ENCODE results near the gene ANKRD12. TPM values are rescaled to one million over a fixed set of nuclear protein-coding genes. Genes with fewer than 3 reads are reported as not detected.
A peak's percentile ranks its signal among the peaks of the same experiment; 100 is the strongest.

The ANKRD12 gene
- polyA plus RNA-seq, 1 experiment, result 10.4 TPM

DNA sequence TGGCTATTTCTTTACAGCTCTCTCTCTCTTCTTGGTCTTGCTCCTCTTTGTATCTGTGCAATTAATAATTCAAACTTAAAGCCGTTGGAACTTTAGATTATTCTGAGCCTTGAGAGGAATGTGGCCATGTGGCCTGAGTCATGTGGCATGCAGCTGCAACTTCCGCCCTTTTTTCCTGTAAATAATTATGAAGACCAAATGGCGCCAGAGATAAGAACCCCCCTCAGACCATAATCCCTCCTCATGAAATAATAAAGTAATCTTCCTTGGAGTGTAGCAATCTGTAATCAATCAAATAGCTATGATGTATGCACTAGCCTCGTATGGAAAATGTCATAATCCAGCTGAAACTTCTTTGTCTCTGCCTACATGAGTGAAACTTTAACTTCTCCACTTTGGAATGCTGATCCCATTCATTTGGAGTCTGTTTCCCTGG, 184.5 kb downstream of the ANKRD12 start:
- peak overlapping the region; percentile 86 for H3K27ac ChIP-seq (ENCODE audit: low read depth, low read length)
- peaks cover 7% of the 10 kb centered on the region for H3K9me3 ChIP-seq (ENCODE audit: control insufficient read depth, insufficient read depth, low read length)
- ChIA-PET POLR2A (interaction anchor here (0.6 to 1.8 kb wide), 6 partner anchors 13 to 1419 kb away, joined by 3 to 14 read pairs (median 4); partner anchors contain the start of genes ANKRD12 and TWSG1), CTCF (interaction anchor here (0.6 kb wide), 1 partner anchor 13 kb away, joined by 3 read pairs; the partner anchor contains the start of gene TWSG1)
- no peak overlapping the region for H3K4me3 ChIP-seq (ENCODE audit: low read depth, low read length)
- peak; percentile 78 for DNase-seq (ENCODE audit: low read depth, low spot score)
- H3K27me3 ChIP-seq (ENCODE audit: control insufficient read depth, insufficient read depth, low read length), result no peaks in the 10 kb centered on the region
- TF ChIP-seq CTCF (IDR thresholded peaks at IDR 0.05; ENCODE audit: low read depth, low read length), result no peak

GRCh38 chr18:9321736-9322135, 185.2 kb downstream of the ANKRD12 start:
- DNase-seq (ENCODE audit: low read depth, low spot score), result no peak
- ChIA-PET POLR2A (interaction anchor here (0.6 to 1.8 kb wide), 4 partner anchors 13 to 1419 kb away, joined by 4 to 14 read pairs (median 5); partner anchors contain the start of genes ANKRD12 and TWSG1), CTCF (no interaction called here)

GRCh38 chr18:9322744-9323143, 186.2 kb downstream of the ANKRD12 start:
- ChIA-PET POLR2A (interaction anchor here (1.2 kb wide), 1 partner anchor 11 kb away, joined by 3 read pairs; no protein-coding TSS in a partner anchor), CTCF (interaction anchor here (1.1 kb wide), 1 partner anchor 11 kb away, joined by 5 read pairs; the partner anchor contains the start of gene TWSG1)

More at GRCh38 chr18:9321736-9322135, 185.2 kb downstream of the ANKRD12 start:
- no peak overlapping the region for H3K4me3 ChIP-seq (ENCODE audit: low read depth, low read length)
- no peaks in the 10 kb centered on the region for H3K27me3 ChIP-seq (ENCODE audit: control insufficient read depth, insufficient read depth, low read length)
- H3K27ac ChIP-seq (ENCODE audit: low read depth, low read length), result peak overlapping the region; percentile 86
- TF ChIP-seq CTCF (IDR thresholded peaks at IDR 0.05; ENCODE audit: low read depth, low read length), result no peak
- peaks cover 7% of the 10 kb centered on the region for H3K9me3 ChIP-seq (ENCODE audit: control insufficient read depth, insufficient read depth, low read length)

GRCh38 chr18:9323750-9324445, 187.3 kb downstream of the ANKRD12 start:
- DNase-seq (ENCODE audit: low read depth, low spot score), result peak; percentile 69
- Histone ChIP-seq H3K27me3 (ENCODE audit: control insufficient read depth, insufficient read depth, low read length) (no peaks in the 10 kb centered on the region), H3K27ac (ENCODE audit: low read depth, low read length) (peak overlapping the region; percentile 84), H3K4me3 (ENCODE audit: low read depth, low read length) (no peak overlapping the region), H3K9me3 (ENCODE audit: control insufficient read depth, insufficient read depth, low read length) (peaks cover 13% of the 10 kb centered on the region)
- POLR2A ChIA-PET, result interaction anchor here (1.2 kb wide), 1 partner anchor 10 kb away, joined by 3 read pairs; no protein-coding TSS in a partner anchor
- CTCF ChIA-PET, result interaction anchor here (1.1 to 1.6 kb wide), 2 partner anchors 10 to 193 kb away, joined by 4 to 5 read pairs; partner anchors contain the start of gene TWSG1
- TF ChIP-seq CTCF (IDR thresholded peaks at IDR 0.05; ENCODE audit: low read depth, low read length), result no peak

More at GRCh38 chr18:9322744-9323143, 186.2 kb downstream of the ANKRD12 start:
- TF ChIP-seq CTCF (IDR thresholded peaks at IDR 0.05; ENCODE audit: low read depth, low read length), result no peak
- no peak overlapping the region for H3K27ac ChIP-seq (ENCODE audit: low read depth, low read length)
- DNase-seq (ENCODE audit: low read depth, low spot score), result no peak
- H3K9me3 ChIP-seq (ENCODE audit: control insufficient read depth, insufficient read depth, low read length), result peaks cover 7% of the 10 kb centered on the region
- no peaks in the 10 kb centered on the region for H3K27me3 ChIP-seq (ENCODE audit: control insufficient read depth, insufficient read depth, low read length)
- H3K4me3 ChIP-seq (ENCODE audit: low read depth, low read length), result no peak overlapping the region

DNA sequence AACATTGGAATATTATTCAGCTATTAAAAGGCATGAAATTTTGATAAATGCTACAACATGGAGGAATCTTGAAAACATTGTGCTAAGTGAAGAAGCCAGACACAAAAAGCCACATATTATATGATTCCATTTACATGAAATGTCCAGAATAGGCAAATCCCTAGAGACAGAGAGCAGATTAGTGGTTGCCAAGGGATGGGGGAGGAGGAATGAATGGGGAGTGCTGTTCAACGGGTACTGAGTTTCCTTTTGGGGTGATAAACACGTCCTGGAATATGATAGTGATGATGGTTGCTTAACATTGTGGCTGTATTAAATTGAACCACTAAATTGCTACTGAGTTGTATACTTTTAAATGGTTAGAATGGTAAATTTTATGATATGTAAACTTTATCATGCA, 189.1 kb downstream of the ANKRD12 start:
- ChIA-PET CTCF (interaction anchor here (1.6 kb wide), 1 partner anchor 191 kb away, joined by 4 read pairs; no protein-coding TSS in a partner anchor), POLR2A (no interaction called here)
- H3K4me3 ChIP-seq (ENCODE audit: low read depth, low read length), result no peak overlapping the region
- no peak overlapping the region for H3K27ac ChIP-seq (ENCODE audit: low read depth, low read length)
- DNase-seq (ENCODE audit: low read depth, low spot score), result no peak
- no peaks in the 10 kb centered on the region for H3K27me3 ChIP-seq (ENCODE audit: control insufficient read depth, insufficient read depth, low read length)
- no peak for TF ChIP-seq CTCF (IDR thresholded peaks at IDR 0.05; ENCODE audit: low read depth, low read length)
- peaks cover 7% of the 10 kb centered on the region; the same call in 1 of the 2 replicates for H3K9me3 ChIP-seq (ENCODE audit: control insufficient read depth, insufficient read depth, low read length)
